HL-60/S4 treated with phorbol 12-myristate 13-acetate at 8.2 ng/mL for 4 days and 3 days (cell line): ENCODE measurements around the gene LHPP.

Experiments
- in situ Hi-C: fragments of 300-500 bp; cut with MboI; formaldehyde crosslinking; loops from 2 replicates; pipeline ENCODE4 v1.15.0; 2022; ENCODE audit warnings: low sequenced_read_pairs

The LHPP gene

GRCh38 chr10:124550293-124551034, 88.8 kb downstream of the LHPP start:
- in situ Hi-C loops, result no loop called here

GRCh38 chr10:124551097-124551496, 89.5 kb downstream of the LHPP start:
- in situ Hi-C loops, result no loop called here

GRCh38 chr10:124551755-124552154, 90.1 kb downstream of the LHPP start:
- in situ Hi-C loops, result no loop called here

GRCh38 chr10:124552691-124553276, 91.2 kb downstream of the LHPP start:
- in situ Hi-C loops, result no loop called here

- in situ Hi-C loops, result no loop called here
Measured at GRCh38 chr10:124554085-124554858, 92.6 kb downstream of the LHPP start.

- in situ Hi-C loops, result no loop called here
Measured at GRCh38 chr10:124557167-124557566, 95.5 kb downstream of the LHPP start.

- in situ Hi-C loops, result no loop called here
Measured at GRCh38 chr10:124557648-124558338, 96.2 kb downstream of the LHPP start.

GRCh38 chr10:124558339-124559321, 97.0 kb downstream of the LHPP start:
- in situ Hi-C loops, result no loop called here

GRCh38 chr10:124559372-124560132, 97.9 kb downstream of the LHPP start:
- in situ Hi-C loops, result no loop called here

- in situ Hi-C loops, result no loop called here
Measured at GRCh38 chr10:124560377-124561105, 98.9 kb downstream of the LHPP start.

- in situ Hi-C loops, result no loop called here
Measured at GRCh38 chr10:124561206-124561605, 99.6 kb downstream of the LHPP start.

- in situ Hi-C loops, result no loop called here
Measured at GRCh38 chr10:124562425-124563060, 100.9 kb downstream of the LHPP start.

- in situ Hi-C loops, result no loop called here
Measured at GRCh38 chr10:124563320-124564040, 101.9 kb downstream of the LHPP start.

- in situ Hi-C loops, result no loop called here
Measured at GRCh38 chr10:124564881-124565280, 103.3 kb downstream of the LHPP start.

GRCh38 chr10:124565565-124566221, 104.1 kb downstream of the LHPP start:
- in situ Hi-C loops, result no loop called here

GRCh38 chr10:124566222-124566888, 104.7 kb downstream of the LHPP start:
- in situ Hi-C loops, result no loop called here
